Stimulated activated CD8-positive, alpha-beta memory T cell treated with anti-CD3 and anti-CD28 coated beads, Interleukin-7, amount 100 ng/mL, for 1 hour (primary cell): ENCODE measurements around the gene RNPC3.

ENCODE experiments used
- DNase-seq, 2 donors: peaks; one replicate each; pipeline ENCODE4 v3.0.0-alpha.2; 2020; ENCODE audit warnings: low read depth in 2 of 2

Gene RNPC3, protein sequence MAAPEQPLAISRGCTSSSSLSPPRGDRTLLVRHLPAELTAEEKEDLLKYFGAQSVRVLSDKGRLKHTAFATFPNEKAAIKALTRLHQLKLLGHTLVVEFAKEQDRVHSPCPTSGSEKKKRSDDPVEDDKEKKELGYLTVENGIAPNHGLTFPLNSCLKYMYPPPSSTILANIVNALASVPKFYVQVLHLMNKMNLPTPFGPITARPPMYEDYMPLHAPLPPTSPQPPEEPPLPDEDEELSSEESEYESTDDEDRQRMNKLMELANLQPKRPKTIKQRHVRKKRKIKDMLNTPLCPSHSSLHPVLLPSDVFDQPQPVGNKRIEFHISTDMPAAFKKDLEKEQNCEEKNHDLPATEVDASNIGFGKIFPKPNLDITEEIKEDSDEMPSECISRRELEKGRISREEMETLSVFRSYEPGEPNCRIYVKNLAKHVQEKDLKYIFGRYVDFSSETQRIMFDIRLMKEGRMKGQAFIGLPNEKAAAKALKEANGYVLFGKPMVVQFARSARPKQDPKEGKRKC

DNA sequence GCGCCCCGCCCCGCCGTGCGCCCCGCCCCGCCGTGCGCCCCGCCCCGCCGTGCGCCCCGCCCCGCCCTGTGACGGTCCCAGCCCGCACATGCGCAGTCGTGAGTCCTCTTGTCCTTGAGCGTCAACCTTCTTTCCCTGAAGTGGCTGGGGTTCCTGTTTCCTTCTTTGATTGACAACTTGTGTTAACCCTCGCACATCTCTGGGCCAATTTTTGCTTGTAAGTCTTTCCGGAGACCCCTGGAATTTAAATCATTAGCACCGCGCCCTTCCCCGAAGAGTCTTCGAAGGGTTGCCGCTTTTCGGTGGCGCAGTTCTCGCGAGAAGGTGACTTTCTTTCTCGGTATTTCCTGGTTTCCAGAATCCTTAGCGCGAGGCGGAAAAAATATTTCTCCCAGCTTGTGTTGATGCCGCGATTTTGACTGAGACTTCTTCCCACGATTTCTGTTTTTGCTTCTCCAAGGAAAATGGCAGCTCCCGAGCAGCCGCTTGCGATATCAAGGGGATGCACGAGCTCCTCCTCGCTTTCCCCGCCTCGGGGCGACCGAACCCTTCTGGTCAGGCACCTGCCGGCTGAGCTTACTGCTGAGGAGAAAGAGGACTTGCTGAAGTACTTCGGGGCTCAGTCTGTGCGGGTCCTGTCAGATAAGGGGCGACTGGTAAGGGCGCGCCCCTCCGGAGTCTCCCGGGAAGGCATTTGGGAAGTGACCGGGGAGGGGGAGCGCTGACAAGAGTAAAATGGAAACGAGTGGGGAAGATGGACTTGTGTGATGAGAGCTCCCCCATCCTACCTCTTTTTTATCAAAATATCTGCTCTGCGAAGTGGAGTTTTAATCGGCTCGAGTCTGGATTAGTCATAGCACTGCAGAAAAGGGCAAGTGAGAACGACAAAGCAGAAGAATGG lies at the start of gene RNPC3:
RNPC3 (plus strand) TSS at position 93 of the 901 bp plus-strand sequence; CDS start at position 465, 372 bp downstream.
- peak; percentile 74 to 82 for DNase-seq

DNA sequence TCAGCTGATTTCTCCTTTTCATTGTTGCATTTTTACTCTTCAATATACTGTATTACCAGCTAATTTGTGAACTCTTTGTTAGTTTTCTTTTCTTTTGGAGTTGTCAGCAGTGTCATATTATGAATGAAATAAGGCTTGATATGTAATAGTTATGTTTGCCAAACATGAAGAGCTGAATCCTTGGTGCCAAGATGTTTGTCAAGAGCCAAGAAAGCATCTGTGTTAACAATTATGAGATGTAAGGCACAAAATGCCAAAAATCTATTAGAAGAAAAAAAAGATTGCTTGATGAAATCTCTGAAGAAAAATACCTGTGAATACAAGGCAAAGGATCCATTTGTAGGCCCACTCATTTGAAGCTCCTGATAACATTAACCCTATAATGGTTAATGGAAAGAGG lies 48.4 kb upstream of the RNPC3 start:
- no peak for DNase-seq

DNA sequence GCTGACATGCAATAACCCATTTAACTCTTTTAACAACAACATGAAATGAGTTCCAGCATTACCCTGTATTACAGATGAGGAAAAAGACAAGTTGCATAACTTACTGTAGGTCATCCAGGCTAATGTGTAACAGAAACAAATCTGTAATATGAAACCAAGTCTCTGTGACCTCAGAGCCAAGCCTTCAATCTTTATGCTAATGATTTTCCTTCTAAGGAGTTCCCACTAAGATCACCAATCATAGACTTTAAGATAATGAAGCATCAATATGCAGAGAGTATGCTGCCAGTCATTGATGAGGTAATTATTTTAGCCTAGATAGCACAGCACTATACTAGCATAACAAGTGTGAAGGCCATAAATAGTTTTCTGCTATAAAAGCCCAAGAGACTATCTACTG lies 35.6 kb upstream of the RNPC3 start:
- no peak for DNase-seq

DNA sequence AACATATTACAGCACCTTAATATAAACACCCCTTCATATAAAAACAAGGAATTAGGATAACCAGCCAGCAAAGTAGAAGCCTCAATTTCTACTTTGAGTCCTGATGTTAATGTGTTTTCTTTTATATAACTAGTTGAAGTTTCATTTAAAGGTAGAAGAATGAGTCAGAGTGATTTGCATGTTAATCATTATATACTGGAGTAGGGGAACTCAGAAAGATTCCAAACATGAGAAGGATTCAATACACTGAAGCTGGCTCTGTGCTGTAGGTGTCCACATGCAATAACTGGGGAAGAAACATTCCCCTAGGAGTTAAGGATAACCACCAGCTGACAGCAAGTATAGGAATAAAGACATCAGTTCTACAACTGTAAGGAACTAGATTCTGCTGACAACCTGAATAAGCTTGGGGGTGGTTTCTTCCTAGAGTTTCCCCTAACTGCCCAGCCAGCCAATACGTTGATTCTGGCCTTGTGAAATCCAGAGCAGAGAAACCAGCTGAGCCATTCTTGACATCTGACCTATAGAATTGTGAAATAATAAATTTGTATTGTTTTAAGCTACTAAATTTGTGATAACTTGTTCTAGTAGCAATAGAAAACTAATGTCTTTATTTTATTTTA lies 33.4 kb upstream of the RNPC3 start:
- no peak for DNase-seq

DNA sequence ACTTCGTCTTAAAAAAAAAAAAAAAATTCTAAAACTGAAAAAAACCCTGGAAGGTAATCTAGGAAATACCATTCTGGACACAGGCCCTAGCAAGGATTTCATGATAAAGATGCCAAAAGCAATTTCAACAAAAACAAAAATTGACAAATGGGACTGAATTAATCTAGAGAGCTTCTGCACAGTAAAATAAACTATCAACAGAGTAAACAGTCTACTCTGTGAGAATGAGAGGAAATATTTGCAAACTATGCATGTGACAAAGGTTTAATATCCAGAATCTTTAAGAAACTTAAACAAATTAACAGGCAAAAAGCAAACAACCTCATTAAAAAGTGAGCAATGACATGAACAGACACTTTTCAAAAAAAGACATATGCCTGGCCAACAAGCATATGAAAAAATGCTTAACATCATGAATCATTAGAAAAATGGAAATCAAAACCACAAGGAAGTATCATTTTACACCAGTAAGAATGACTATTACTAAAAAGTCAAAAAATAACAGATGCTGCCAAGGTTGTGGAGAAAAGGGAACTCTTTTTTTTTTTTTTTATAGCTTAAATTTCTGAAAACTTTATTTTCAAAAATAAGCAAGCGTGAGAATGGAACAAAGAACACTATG lies 29.4 kb upstream of the RNPC3 start:
- DNase-seq, result no peak

DNA sequence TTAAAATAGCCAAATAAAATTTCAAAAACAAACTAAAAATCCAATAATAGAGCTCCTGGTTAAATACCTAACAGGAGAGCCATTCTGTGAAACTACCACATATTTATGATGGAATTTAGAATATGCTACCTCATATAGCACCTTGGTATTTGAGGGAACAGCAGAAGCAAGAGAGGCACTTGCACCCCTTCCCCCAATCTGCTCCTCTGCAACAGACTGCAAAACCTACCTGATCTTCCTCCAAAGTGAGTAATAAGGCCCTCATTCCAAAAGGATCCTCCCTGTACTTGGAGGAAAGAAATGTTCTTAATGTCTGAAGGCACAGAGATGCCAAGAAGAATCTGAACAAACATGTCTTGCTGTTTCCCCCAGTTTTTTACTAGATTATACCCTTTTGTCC lies 28.1 kb upstream of the RNPC3 start:
- no peak for DNase-seq

DNA sequence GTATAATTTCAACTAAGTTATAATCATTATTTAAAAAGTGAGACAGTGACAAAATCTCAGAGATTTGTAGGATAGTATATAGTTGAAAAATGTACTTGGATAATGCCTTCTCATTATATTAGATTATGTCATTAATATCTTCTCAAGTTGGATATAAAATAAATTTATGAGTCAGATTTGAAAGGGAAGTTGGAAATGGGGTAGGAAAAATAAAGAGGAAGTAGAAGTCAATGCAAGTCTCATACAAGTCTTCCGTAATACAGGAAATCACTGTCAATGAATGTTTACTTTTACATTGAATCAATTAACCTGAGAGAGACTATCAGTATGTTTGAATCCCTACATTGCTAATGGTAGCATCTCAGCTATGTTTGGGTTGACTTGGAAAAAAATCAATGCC lies 16.2 kb upstream of the RNPC3 start:
- no peak for DNase-seq

DNA sequence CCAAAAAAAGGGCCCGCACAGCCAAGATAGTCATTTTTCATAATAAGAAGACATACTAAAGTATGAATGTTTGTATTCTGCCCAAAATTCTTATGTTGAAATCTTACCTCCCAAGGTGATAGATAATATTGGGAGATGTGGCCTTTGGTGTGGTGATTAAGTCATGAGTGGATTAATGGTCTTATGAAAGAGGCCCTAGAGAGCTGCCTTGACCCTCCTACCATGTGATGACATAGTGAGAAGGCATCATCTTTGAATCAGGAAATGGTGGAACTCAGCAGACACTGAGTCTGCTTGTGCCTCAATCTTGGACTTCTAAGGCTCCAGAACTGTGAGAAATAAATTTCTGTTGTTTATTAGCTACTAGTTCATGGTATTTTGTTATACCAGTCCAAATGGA lies 11.8 kb upstream of the RNPC3 start:
- DNase-seq, result no peak

DNA sequence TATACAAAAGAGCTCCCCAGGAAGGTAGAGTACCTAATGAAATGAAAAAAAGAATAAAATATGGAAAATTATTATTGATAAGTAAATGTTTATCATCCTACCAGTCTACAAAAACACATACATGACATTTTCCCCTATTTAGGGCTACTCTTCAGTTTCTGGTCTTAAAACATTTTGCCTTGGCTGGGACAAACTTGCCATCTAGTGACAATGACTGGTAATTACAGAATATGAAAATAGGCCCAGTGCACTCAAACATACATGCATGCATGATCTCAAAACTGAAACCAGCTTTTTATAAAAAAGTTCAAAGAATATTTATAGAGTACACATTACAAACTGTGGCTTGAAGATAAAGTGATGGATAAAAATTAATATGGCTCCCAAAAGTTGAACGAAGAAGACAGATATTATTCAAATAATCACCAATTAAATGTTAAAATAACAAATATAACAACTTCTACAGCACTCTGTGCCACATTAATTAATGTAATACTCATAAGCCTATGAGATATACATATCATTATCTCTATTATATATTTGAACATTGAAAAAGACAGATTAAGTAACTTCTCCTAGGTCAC lies 10.5 kb upstream of the RNPC3 start:
- DNase-seq, result no peak

DNA sequence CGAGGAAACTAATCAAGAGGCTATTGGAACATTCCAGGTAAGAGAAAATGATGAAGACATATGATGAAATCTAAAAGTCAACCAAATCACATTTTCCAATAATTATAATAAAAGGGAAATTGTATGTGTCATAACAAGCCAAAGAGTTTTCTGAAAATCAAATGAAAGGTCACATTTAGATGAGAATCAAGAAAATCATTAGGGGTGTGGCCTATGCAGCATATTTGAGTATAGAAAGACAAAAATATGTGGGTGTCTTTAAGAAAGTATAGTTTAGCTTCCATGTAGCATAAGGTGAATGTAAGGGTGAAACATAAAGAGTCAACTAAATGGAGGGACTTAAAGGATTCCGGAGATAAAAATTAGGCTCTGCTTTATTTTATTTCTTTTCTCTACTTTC lies 9.2 kb upstream of the RNPC3 start:
- no peak for DNase-seq

DNA sequence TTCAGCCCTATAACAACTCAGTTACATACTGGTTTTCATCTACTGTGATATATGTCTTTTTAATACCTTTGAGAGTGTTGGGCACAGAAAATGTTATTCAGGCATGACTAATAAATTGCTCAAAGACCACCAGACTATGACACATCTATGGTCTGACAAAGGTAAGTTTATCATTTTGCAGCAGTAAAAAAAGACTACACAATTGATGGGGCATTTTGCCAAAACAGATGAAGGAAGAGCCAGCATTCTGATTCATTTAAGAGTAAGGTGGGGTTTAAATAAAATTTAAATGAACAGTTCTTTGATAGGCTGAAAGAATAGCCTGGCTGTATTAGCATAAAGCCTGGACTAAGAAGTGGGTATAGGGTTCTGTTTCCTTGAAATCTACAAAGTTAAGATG lies 8.8 kb upstream of the RNPC3 start:
- DNase-seq, result no peak

DNA sequence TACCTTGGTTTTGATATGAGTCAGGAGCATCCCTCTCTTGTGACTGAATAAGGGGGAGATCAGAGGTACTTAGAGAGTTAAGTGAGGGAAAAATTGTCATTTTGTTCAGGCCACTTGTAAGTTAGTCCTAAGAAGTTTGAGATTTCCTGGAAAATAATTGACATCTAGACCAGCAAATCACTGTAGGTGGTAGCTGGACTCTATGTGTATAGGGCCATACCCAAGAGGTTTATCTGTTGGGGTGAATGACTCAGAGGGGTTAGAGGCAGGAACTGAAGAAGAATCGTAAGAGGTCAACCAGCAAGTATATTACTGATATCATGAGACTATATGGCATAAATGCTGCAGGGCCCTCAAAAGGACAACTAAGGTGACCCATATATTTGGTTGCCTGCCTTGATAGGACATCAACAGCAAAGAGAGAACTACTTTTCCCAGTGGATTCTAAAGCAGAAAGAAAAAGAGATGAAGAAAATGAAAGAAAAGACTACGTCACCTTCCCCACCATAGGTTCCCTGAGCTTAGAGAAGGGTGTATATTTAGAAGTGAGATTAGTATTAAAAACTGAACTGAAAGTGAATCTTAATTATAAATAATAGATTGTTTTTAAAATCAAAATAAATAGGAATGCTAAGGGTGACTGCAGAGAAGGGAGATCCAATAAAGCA lies 8.0 kb upstream of the RNPC3 start:
- DNase-seq, result no peak

DNA sequence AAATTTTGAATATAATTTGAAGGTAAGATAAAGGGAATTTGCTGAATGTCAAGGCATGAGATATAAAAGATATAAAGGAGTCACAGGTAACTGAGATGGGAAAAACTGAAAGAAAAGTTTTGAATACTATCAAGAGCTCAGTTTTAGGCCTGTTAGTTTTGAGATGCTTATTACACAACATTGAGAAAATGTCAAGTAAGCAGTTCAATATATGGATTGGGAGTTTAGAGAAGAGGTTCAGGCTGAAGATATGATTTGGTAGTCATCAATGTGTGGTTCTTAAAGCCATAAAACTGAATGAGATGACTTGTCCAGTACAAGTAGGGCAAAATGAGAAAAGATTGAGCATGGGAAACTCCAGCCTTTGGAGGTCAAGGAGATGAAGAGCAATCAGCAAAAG lies 4.7 kb upstream of the RNPC3 start:
- DNase-seq, result no peak

DNA sequence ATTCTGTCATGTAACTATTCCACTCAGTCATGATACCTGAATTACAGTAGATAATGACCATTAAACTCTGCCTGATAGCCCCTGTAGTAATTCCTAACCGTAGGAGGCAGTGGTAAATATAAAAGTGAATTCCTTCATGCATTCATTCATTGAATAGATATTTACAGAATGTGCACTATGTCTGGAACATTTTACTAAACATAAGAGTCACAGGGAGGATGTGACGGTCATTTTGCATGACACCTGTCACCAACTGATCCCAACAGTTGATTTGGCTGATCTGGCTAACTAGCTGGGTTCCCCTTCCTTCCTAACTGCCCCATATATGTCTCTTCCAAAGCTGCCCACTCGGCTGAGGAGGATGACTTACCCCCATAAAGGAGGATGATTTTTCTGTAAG lies 2.2 kb upstream of the RNPC3 start:
- no peak for DNase-seq

DNA sequence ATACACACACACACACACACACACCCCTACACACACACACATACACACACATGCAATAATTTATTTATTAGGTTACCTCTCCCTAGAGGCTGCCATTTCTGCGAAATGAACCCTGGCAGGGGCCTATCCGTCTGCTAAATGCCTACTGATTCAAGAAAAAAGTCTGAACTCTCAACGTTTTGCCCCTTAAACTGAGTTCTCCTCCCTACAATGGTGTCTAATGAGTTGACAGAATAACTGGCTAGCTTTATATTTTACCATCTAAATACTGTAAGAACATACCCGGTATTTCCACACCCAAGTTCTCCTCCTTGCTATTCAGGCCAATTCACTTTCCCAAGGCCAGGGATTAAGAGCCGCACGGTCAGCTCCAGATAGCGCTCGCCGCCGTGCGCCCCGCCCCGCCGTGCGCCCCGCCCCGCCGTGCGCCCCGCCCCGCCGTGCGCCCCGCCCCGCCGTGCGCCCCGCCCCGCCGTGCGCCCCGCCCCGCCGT lies 339 bp upstream of the RNPC3 start:
- DNase-seq, result no peak

DNA sequence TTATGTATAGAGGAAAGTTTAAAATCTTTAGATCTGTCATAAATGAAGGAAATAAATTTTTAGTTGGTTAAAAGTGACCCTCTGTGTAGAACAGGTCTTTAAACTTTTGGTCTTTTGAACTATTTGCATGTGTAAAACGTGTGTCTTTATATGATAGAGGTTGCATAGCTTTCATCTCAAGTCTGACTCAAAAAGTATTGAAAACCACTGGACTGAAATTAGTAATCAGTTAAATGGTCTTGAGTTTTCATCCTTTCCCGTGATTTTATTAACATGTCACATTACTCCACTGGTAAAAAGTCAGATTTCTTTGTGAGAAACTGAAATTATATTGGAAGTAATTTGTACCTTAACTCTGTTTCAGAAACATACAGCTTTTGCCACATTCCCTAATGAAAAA lies 1.8 kb downstream of the RNPC3 start:
- DNase-seq, result no peak

DNA sequence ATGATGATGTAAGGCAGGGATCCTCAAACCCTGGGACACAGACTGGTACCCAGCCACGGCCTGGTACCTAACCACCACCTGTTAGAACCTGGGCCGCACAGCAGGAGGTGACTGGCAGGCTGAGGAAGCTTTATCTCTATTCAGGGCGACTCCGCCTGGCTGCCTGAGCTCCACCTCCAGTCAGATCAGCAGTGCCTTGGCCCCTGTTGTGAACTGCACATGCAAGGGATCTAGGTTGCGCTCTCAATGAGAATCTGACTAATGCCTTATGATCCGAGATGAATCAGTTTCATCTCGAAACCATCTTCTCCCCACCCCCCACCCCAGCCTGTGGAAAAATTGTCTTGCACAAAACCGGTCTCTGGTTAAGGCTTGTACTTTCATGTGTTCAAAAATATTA lies 4.2 kb downstream of the RNPC3 start:
- no peak for DNase-seq

DNA sequence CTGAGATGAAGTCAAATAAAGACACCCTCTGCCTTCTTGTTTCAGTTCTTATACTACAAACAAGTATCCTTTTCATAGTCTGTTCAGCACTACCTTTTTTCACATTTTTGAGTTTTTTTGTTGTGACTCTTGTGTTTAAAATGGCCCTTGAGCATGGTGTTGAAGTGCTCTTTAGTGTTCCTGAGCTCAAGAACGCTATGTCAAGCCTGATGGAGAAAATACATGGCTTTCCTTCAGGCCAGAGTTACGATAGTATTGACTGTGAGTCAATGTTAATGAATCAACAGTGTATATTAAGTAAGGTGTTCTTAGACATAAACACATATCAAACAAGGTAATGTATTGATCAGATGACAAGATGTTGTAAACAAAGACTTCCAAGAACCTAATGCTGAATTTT lies 12.7 kb downstream of the RNPC3 start:
- no peak for DNase-seq

DNA sequence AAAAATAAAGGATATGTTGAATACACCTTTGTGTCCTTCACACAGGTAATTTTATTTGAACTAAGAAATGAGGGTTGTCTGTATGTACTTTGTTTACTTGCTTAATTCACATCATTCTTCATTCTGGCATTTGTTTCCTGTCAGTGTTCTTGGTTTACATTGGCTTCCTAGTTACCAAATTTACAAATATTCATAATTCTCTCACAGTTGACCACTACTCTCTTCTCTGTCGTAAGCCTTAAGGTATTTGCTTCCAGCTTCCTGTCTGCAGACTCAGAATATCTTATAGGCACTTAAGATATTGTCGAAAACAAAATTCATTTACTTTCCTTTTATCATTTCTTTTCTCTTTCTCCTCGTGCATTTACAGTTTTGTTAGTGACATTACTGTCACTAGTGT lies 15.9 kb downstream of the RNPC3 start:
- no peak for DNase-seq

DNA sequence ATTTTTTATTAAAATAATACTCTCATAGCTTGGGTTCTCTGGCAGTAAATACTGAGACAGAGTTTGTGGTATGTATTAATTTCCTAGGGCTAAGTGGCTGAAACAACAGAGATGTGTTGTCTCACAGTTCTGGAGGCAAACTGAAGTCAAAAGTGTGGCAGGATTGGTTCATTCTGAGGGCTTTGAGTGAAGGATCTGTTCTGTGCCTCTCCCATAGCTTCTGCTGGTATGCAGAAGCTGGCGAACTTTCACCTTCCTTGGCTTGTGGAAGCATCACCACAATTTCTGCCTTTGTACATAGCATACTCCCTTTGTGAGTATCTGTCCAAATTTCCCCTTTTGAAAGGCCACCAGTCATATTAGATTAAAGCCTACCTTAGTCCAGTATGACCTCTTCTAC lies 21.0 kb downstream of the RNPC3 start:
- no peak for DNase-seq

DNA sequence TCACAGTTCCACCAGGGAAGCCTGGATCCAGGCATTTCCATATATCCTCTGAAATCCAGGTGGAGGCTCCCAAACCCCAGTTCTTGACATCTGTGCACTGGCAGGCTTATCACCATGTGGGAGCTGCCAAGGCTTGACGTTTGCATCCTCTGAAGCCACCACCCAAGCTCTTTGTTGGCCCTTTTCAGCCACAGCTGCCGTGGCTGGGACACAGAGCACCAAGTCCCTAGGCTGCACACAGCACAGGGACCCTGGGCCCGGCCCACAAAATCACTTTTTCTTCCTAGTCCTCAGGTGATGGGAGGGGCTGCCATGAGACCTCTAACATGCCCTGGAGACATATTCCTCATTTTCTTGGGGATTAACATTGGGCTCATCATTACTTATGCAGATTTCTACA lies 22.3 kb downstream of the RNPC3 start:
- no peak for DNase-seq
